Right cardiac atrium (tissue), 5 donors: Measurements from ENCODE around the gene IL17RA. TPM values are rescaled to one million over a fixed set of nuclear protein-coding genes. Genes with fewer than 3 reads are reported as not detected.

Source experiments
- ATAC-seq, 2 donors: fragments of 200-7000 bp; cut with Tn5 transposase; one replicate each; pipeline versions ENCODE4 v1.8.0 to v1.9.1; 2020; ENCODE audit warnings: moderate library complexity in 2 of 2, mild to moderate bottlenecking in 1 of 2
- DNase-seq, 3 donors: peaks; one replicate each; pipeline ENCODE4 v3.0.0-alpha.2; 2020
- H3K27ac ChIP-seq: one replicate; pipeline ENCODE4 v1.5.1; 2013; ENCODE audit warnings: mild to moderate bottlenecking, low read length, control low read depth, moderate library complexity
- H3K27me3 ChIP-seq: one replicate; pipeline ENCODE4 v1.6.1; 2013; ENCODE audit not compliant: control insufficient read depth, insufficient read depth
- H3K4me1 ChIP-seq: one replicate; pipeline ENCODE4 v1.6.1; 2013; ENCODE audit warnings: low read length; ENCODE audit not compliant: control insufficient read depth, insufficient read depth
- H3K4me3 ChIP-seq: one replicate; pipeline ENCODE4 v1.5.1; 2013; ENCODE audit warnings: low read length, control low read depth
- H3K9me3 ChIP-seq: one replicate; pipeline ENCODE4 v1.6.1; 2013; ENCODE audit warnings: low read length; ENCODE audit not compliant: control insufficient read depth
- WGBS: extraction: QIAGEN DNeasy Blood & Tissue Kit; methylation state at CpG from one replicate; pipeline ENCODE4 v1.1.7; 2013; 5-methylcytosine and 5-hydroxymethylcytosine counted together
- intact Hi-C, 4 donors: fragments of 100-400 bp; cut with DNase I; formaldehyde crosslinking; loops; one replicate each; pipeline versions ENCODE4 v1.11.0 to v1.14.0; 2022 to 2023
- polyA plus RNA-seq: library from polyadenylated mRNA; stranded (reverse); fragments of 200-250 nt; gene quantifications from one replicate; pipeline ENCODE4 v1.2.3, GENCODE V29; 2013
- total RNA-seq, 4 donors: library from RNA; stranded (reverse); fragmentation: NEBNext Ultra II Directional; extraction: Animal tissue kit (Norgen Biotek cat#: 25700); gene quantifications; one replicate each; pipeline ENCODE4 v1.2.1, GENCODE V29; 2021
- donor health status: healthy with polysubstance abuse.
- donor health status: DM: no; HTN: yes; CAD: no.
- donor health status: DM: no; HTN: no; CAD: no.
- donor health status: DM: no; HTN: yes; CAD: no; lungs with severe emphysema.
- donor health status: DM: yes; HTN: yes; CAD: no.

IL17RA gene
- total and polyA plus RNA-seq, 5 donors, result 4.6 to 13.4 (median 11.8) TPM

- DNase-seq (peak in 2 of 3 donors; percentile 58 to 68), ATAC-seq (no peak)
- WGBS, result 81% methylated on average over 33 of the region's 33 CpGs
- peaks cover 2% of the 10 kb centered on the region for H3K4me1 ChIP-seq
- no peak overlapping the region for H3K27ac ChIP-seq
- intact Hi-C loops, result loop anchor here in 2 of 4 donors (10.0 kb wide), 2 partner anchors 81 to 421 kb away; no protein-coding TSS in a partner anchor
- H3K27me3 ChIP-seq, result no peaks in the 10 kb centered on the region
- no peaks in the 10 kb centered on the region for H3K9me3 ChIP-seq
- peak overlapping the region; percentile 80 for H3K4me3 ChIP-seq
Measured at GRCh38 chr22:17083811-17084441, 874 bp upstream of the IL17RA start.

GRCh38 chr22:17085277-17086181 lies 729 bp downstream of the IL17RA start:
- Histone ChIP-seq H3K27me3 (no peaks in the 10 kb centered on the region), H3K27ac (peak overlapping the region; percentile 55), H3K4me1 (peaks cover 2% of the 10 kb centered on the region), H3K4me3 (peak overlapping the region; percentile 80), H3K9me3 (no peaks in the 10 kb centered on the region)
- 6% methylated on average over 92 of the region's 92 CpGs for WGBS
- peak; percentile 65 to 80 (median 78) for DNase-seq
- ATAC-seq, result peak; percentile 52 to 64
- intact Hi-C loops, result loop anchor here in 2 of 4 donors (10.0 kb wide), 2 partner anchors 79 to 419 kb away; no protein-coding TSS in a partner anchor

DNA sequence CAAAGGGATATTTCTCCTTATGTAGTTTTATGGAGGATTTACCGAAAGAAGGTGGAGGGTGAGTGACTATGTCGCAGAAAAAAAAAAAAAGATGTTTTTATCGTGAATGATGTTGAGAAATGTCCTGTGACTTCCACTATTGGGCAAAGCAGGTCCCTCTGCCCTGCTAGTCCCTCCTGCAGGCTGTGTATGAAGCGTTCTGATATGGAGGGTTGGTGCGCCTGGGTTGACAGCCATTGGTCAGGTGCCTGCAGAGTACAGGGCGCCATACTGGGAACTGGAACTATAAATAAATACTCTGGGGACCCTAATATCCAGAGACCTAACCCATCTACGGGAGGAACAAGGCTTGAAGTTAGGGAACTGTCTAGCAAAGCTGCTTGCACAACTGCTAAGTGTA lies 1.5 kb downstream of the IL17RA start:
- peak overlapping the region; percentile 80 for H3K4me3 ChIP-seq
- H3K9me3 ChIP-seq, result no peaks in the 10 kb centered on the region
- no peaks in the 10 kb centered on the region for H3K27me3 ChIP-seq
- peaks cover 2% of the 10 kb centered on the region for H3K4me1 ChIP-seq
- H3K27ac ChIP-seq, result no peak overlapping the region
- DNase-seq (no peak), ATAC-seq (no peak)
- 69% methylated on average over 7 of the region's 7 CpGs for WGBS
- intact Hi-C loops, result loop anchor here in 2 of 4 donors (10.0 kb wide), 2 partner anchors 79 to 419 kb away; no protein-coding TSS in a partner anchor

- H3K4me3 ChIP-seq, result peak overlapping the region; percentile 7
- intact Hi-C loops, result loop anchor here in 2 of 4 donors (10.0 kb wide), 2 partner anchors 78 to 418 kb away; no protein-coding TSS in a partner anchor
- H3K27me3 ChIP-seq, result no peaks in the 10 kb centered on the region
- no peak for ATAC-seq
- no peak for DNase-seq
- H3K27ac ChIP-seq, result no peak overlapping the region
- peaks cover 2% of the 10 kb centered on the region for H3K4me1 ChIP-seq
- no peaks in the 10 kb centered on the region for H3K9me3 ChIP-seq
- WGBS, result 68% methylated on average over 10 of the region's 10 CpGs
Measured at GRCh38 chr22:17086788-17087497, 2.1 kb downstream of the IL17RA start.

GRCh38 chr22:17087498-17088131 lies 2.8 kb downstream of the IL17RA start:
- DNase-seq, result no peak

DNA sequence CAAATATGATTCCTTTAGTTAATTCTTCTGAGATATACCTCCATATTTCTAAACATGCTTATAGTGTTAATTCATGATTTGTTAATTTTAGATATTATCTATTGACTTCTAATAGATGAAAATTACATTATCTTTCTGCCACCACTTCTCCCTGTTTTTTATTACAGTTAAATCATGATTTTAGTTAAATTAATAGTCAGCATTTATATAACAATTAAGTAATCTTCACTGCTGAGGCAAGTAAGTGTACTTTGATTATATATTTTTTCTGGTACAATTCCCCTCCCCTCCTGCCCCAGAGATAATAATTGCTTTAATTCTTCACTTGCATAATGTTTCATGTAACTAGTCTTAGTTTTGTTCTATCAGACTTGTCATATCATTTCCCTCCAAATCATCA lies 5.8 kb downstream of the IL17RA start:
- ATAC-seq, result no peak
- Histone ChIP-seq H3K4me1 (peaks cover 2% of the 10 kb centered on the region), H3K4me3 (no peak overlapping the region), H3K9me3 (no peaks in the 10 kb centered on the region), H3K27ac (no peak overlapping the region), H3K27me3 (no peaks in the 10 kb centered on the region)
- no peak for DNase-seq
- intact Hi-C loops, result no loop called here

More at GRCh38 chr22:17087498-17088131, 2.8 kb downstream of the IL17RA start:
- intact Hi-C loops, result loop anchor here in 2 of 4 donors (10.0 kb wide), 2 partner anchors 77 to 417 kb away; no protein-coding TSS in a partner anchor
- peaks cover 2% of the 10 kb centered on the region for H3K4me1 ChIP-seq
- 70% methylated on average over 12 of the region's 12 CpGs for WGBS
- no peak overlapping the region for H3K27ac ChIP-seq
- H3K27me3 ChIP-seq, result no peaks in the 10 kb centered on the region
- H3K4me3 ChIP-seq, result no peak overlapping the region
- ATAC-seq, result no peak
- no peaks in the 10 kb centered on the region for H3K9me3 ChIP-seq

DNA sequence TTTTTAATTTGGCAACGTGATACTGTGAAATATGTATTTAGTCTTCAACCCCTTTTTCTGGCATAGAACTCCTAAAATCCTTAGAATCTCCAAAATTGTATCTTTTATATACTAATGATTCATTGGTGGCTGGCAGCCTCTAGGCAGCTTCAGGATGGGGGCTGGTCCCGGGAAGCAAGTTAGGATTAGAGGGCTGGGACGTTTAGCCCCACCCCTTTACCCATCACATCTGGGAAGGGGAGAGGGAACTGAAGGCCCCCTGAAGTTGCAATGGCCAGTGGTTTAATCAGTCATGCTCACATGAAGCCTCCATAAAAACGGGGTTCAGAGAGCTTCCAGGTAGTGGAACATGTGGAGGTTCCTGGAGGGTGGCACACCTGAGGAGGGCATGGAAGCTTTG lies 7.1 kb downstream of the IL17RA start:
- Histone ChIP-seq H3K4me3 (no peak overlapping the region), H3K27me3 (no peaks in the 10 kb centered on the region), H3K27ac (no peak overlapping the region), H3K9me3 (no peaks in the 10 kb centered on the region), H3K4me1 (no peaks in the 10 kb centered on the region)
- no peak for DNase-seq
- WGBS, result 68% methylated on average over 4 of the region's 4 CpGs
- no peak for ATAC-seq
- intact Hi-C loops, result no loop called here

DNA sequence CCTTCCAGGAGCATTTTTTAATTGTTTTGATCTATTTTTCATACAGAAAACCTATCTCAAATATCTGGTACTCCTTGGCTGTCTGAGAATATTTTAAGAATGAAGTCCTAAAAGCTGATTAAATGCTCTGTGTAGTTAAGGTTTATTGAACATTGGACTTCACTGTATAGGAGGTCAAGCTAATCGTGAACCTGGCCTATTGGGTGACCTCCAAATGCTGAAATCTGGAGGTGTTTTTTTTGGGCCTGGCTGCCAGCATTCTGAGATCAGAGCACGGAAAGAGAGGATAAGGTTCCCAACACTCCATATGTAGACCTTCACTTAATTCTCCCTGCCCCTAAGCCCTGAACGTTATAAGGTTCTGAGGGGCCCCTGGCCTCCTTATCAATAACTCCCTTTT lies 8.3 kb downstream of the IL17RA start:
- no peak overlapping the region for H3K27ac ChIP-seq
- H3K4me1 ChIP-seq, result no peaks in the 10 kb centered on the region
- intact Hi-C loops, result no loop called here
- no peak for DNase-seq
- no peaks in the 10 kb centered on the region for H3K9me3 ChIP-seq
- no peak for ATAC-seq
- no peaks in the 10 kb centered on the region for H3K27me3 ChIP-seq
- no peak overlapping the region for H3K4me3 ChIP-seq
- WGBS, result 60% methylated on average over 3 of the region's 3 CpGs

- 83% methylated on average over 6 of the region's 6 CpGs for WGBS
- Histone ChIP-seq H3K27ac (no peak overlapping the region), H3K4me3 (no peak overlapping the region), H3K27me3 (no peaks in the 10 kb centered on the region), H3K4me1 (no peaks in the 10 kb centered on the region), H3K9me3 (no peaks in the 10 kb centered on the region)
- DNase-seq, result no peak
- no peak for ATAC-seq
- intact Hi-C loops, result no loop called here
Measured at GRCh38 chr22:17095538-17095937, 10.7 kb downstream of the IL17RA start.

GRCh38 chr22:17096071-17096470 lies 11.3 kb downstream of the IL17RA start:
- DNase-seq (no peak), ATAC-seq (no peak)
- Histone ChIP-seq H3K9me3 (no peaks in the 10 kb centered on the region), H3K4me1 (no peaks in the 10 kb centered on the region), H3K4me3 (no peak overlapping the region), H3K27me3 (no peaks in the 10 kb centered on the region), H3K27ac (no peak overlapping the region)
- intact Hi-C loops, result no loop called here
- 93% methylated on average over 7 of the region's 7 CpGs for WGBS
